Neural progenitor cell (in vitro differentiated cells): ENCODE data around the gene SLC34A2. TPM values are rescaled to one million over a fixed set of nuclear protein-coding genes. Genes with fewer than 3 reads are reported as not detected.

Source experiments
- DNase-seq: peaks from one replicate; pipeline ENCODE4 v3.0.0-alpha.2; 2016; ENCODE audit warnings: low spot score
- H2AFZ ChIP-seq: fragments of 200-600 bp; sonication (generic); replicated peaks from 2 replicates; pipeline ENCODE4 v1.6.1; 2016; ENCODE audit warnings: antibody characterized with exemption
- H3F3A ChIP-seq: fragments of 200-600 bp; sonication (generic); 2 replicates; pipeline ENCODE4 v1.6.1; 2016; ENCODE audit warnings: antibody characterized with exemption, low read depth
- H3K27ac ChIP-seq: fragments of 200-600 bp; sonication (generic); 2 replicates; pipeline ENCODE4 v1.5.1; 2016; ENCODE audit warnings: mild to moderate bottlenecking
- H3K27me3 ChIP-seq: fragments of 200-600 bp; sonication (generic); 2 replicates; pipeline ENCODE4 v1.6.1; 2016; ENCODE audit warnings: mild to moderate bottlenecking, moderate library complexity
- H3K36me3 ChIP-seq: fragments of 200-600 bp; sonication (generic); 2 replicates; pipeline ENCODE4 v1.5.1; 2016
- H3K4me1 ChIP-seq: fragments of 200-600 bp; sonication (generic); 2 replicates; pipeline ENCODE4 v1.6.1; 2016; ENCODE audit warnings: mixed run types
- H3K4me2 ChIP-seq: fragments of 200-600 bp; sonication (generic); 2 replicates; pipeline ENCODE4 v1.6.1; 2016
- H3K4me3 ChIP-seq: fragments of 200-600 bp; sonication (generic); 2 replicates; pipeline ENCODE4 v1.5.1; 2016
- H3K79me2 ChIP-seq: fragments of 200-600 bp; sonication (generic); 2 replicates; pipeline ENCODE4 v1.6.1; 2016; ENCODE audit warnings: low read depth
- H3K9ac ChIP-seq: fragments of 200-600 bp; sonication (generic); 2 replicates; pipeline ENCODE4 v1.6.1; 2016
- H3K9me3 ChIP-seq: fragments of 200-600 bp; sonication (generic); 2 replicates; pipeline ENCODE4 v1.5.1; 2016; ENCODE audit warnings: low read depth
- H4K20me1 ChIP-seq: fragments of 200-600 bp; sonication (generic); 2 replicates; pipeline ENCODE4 v1.6.1; 2016; ENCODE audit warnings: low read depth
- H3K27ac Mint-ChIP-seq: 3 replicates; pipeline ENCODE4 v1.8.0; 2021; ENCODE audit warnings: mixed read lengths
- H3K27me3 Mint-ChIP-seq: 2 replicates; pipeline ENCODE4 v1.8.0; 2022; ENCODE audit warnings: low read depth, mild to moderate bottlenecking, inconsistent platforms, moderate library complexity, mixed read lengths; ENCODE audit not compliant: insufficient read depth
- H3K36me3 Mint-ChIP-seq: 3 replicates; pipeline ENCODE4 v1.8.0; 2021; ENCODE audit warnings: mixed read lengths
- H3K4me1 Mint-ChIP-seq: 3 replicates; pipeline ENCODE4 v1.8.0; 2021; ENCODE audit warnings: mixed read lengths
- H3K4me3 Mint-ChIP-seq: 3 replicates; pipeline ENCODE4 v1.8.0; 2021; ENCODE audit warnings: mild to moderate bottlenecking, moderate library complexity, mixed read lengths
- H3K9me3 Mint-ChIP-seq: 3 replicates; pipeline ENCODE4 v1.8.0; 2020; ENCODE audit warnings: mixed read lengths
- CTCF ChIP-seq: fragments of 200-600 bp; sonication (generic); IDR thresholded peaks from 2 replicates; pipeline ENCODE4 v1.5.1; 2017; ENCODE audit warnings: antibody characterized with exemption, mild to moderate bottlenecking
- EZH2 ChIP-seq: fragments of 200-600 bp; sonication (generic); IDR thresholded peaks from 2 replicates; pipeline ENCODE4 v1.6.1; 2017; ENCODE audit warnings: antibody characterized with exemption, mild to moderate bottlenecking, moderate library complexity
- EZH2phosphoT487 ChIP-seq: fragments of 200-600 bp; sonication (generic); IDR thresholded peaks from 2 replicates; pipeline ENCODE4 v1.6.1; 2017; ENCODE audit warnings: antibody characterized with exemption
- total RNA-seq: library from RNA; depleted of rRNA; stranded (reverse); fragments of >200 nt; gene quantifications from 2 replicates; pipeline ENCODE4 v1.2.3, GENCODE V29; 2015; ENCODE audit warnings: low replicate concordance

Gene SLC34A2
- total RNA-seq, 1 donor from 2014 or later, result not detected

DNA sequence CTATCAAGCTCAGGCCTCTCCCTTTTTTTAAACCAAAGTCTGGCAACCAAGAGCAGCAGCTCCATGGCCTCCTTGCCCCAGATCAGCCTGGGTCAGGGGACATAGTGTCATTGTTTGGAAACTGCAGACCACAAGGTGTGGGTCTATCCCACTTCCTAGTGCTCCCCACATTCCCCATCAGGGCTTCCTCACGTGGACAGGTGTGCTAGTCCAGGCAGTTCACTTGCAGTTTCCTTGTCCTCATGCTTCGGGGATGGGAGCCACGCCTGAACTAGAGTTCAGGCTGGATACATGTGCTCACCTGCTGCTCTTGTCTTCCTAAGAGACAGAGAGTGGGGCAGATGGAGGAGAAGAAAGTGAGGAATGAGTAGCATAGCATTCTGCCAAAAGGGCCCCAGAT, 21.5 kb downstream of the SLC34A2 start:
- Histone ChIP-seq H3K9ac (no peak overlapping the region), H3K27me3 (no peaks in the 10 kb centered on the region), H3K4me2 (no peak overlapping the region), H3K36me3 (no peaks in the 10 kb centered on the region), H3F3A (no peaks in the 10 kb centered on the region), H3K4me3 (no peak overlapping the region), H3K9me3 (no peaks in the 10 kb centered on the region), H3K27ac (no peak overlapping the region), H4K20me1 (no peaks in the 10 kb centered on the region), H2AFZ (peak overlapping the region; percentile 34), H3K79me2 (no peaks in the 10 kb centered on the region), H3K4me1 (no peaks in the 10 kb centered on the region)
- H3K36me3 Mint-ChIP-seq, result no peaks in the 10 kb centered on the region
- H3K27ac Mint-ChIP-seq, result no peak overlapping the region
- TF ChIP-seq EZH2phosphoT487 (no peak), EZH2 (no peak), CTCF (no peak)
- DNase-seq, result no peak
- H3K27me3 Mint-ChIP-seq, result peaks cover 11% of the 10 kb centered on the region
- no peaks in the 10 kb centered on the region for H3K4me1 Mint-ChIP-seq
- no peaks in the 10 kb centered on the region for H3K9me3 Mint-ChIP-seq
- H3K4me3 Mint-ChIP-seq, result no peak overlapping the region

DNA sequence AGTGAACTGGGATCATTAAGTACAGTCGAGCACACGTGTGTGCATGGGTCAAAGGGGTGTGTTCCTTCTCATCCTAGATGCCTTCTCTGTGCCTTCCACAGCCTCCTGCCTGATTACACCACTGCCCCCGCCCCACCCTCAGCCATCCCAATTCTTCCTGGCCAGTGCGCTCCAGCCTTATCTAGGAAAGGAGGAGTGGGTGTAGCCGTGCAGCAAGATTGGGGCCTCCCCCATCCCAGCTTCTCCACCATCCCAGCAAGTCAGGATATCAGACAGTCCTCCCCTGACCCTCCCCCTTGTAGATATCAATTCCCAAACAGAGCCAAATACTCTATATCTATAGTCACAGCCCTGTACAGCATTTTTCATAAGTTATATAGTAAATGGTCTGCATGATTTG, 22.3 kb downstream of the SLC34A2 start:
- Histone ChIP-seq H3K27ac (no peak overlapping the region), H3K4me1 (no peaks in the 10 kb centered on the region), H3K4me3 (no peak overlapping the region), H3K79me2 (no peaks in the 10 kb centered on the region), H3K27me3 (no peaks in the 10 kb centered on the region), H3K9ac (no peak overlapping the region), H3K36me3 (no peaks in the 10 kb centered on the region), H4K20me1 (no peaks in the 10 kb centered on the region), H2AFZ (no peak overlapping the region), H3K9me3 (no peaks in the 10 kb centered on the region), H3F3A (no peaks in the 10 kb centered on the region), H3K4me2 (no peak overlapping the region)
- no peak overlapping the region for H3K27ac Mint-ChIP-seq
- TF ChIP-seq EZH2phosphoT487 (no peak), CTCF (no peak), EZH2 (no peak)
- H3K27me3 Mint-ChIP-seq, result peaks cover 11% of the 10 kb centered on the region
- no peaks in the 10 kb centered on the region for H3K9me3 Mint-ChIP-seq
- H3K36me3 Mint-ChIP-seq, result no peaks in the 10 kb centered on the region
- H3K4me1 Mint-ChIP-seq, result no peaks in the 10 kb centered on the region
- H3K4me3 Mint-ChIP-seq, result no peak overlapping the region
- no peak for DNase-seq

DNA sequence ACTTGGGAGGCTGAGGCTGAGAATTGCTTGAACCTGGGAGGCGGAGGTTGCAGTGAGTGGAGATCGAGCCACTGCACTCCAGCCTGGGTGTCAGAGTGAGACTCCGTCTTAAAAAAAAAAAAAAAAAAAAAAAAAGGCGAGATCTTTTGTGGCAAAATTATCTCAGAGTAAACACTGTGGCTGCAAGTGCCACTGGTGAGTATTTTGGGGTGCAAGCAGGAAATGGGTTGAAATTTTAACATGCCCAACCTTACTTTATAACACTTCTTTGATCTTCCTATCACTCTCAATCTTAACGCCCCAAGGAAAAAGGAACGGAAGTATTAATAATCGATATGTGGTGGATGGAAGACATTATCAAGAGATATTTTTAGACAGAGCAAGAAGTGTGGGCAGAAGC, 32.1 kb downstream of the SLC34A2 start:
- no peaks in the 10 kb centered on the region for H4K20me1 ChIP-seq
- H3K4me3 Mint-ChIP-seq, result no peak overlapping the region

More for the DNA sequence above, 32.1 kb downstream of the SLC34A2 start:
- no peak for DNase-seq
- H3K27ac ChIP-seq, result no peak overlapping the region
- Mint-ChIP-seq H3K27ac (no peak overlapping the region), H3K4me1 (no peaks in the 10 kb centered on the region), H3K36me3 (no peaks in the 10 kb centered on the region), H3K27me3 (peaks cover 4% of the 10 kb centered on the region), H3K9me3 (peaks cover 16% of the 10 kb centered on the region)
- H3K4me3 ChIP-seq, result no peak overlapping the region
- TF ChIP-seq EZH2phosphoT487 (no peak), CTCF (no peak), EZH2 (no peak)
- H3K4me1 ChIP-seq, result no peaks in the 10 kb centered on the region
- no peaks in the 10 kb centered on the region for H3K36me3 ChIP-seq
- no peaks in the 10 kb centered on the region for H3K9me3 ChIP-seq
- H3F3A ChIP-seq, result no peaks in the 10 kb centered on the region
- no peaks in the 10 kb centered on the region for H3K79me2 ChIP-seq
- H3K4me2 ChIP-seq, result no peak overlapping the region
- H3K27me3 ChIP-seq, result no peaks in the 10 kb centered on the region
- H2AFZ ChIP-seq, result no peak overlapping the region
- no peak overlapping the region for H3K9ac ChIP-seq
